Transverse colon (tissue), 4 donors: Measurements from ENCODE around the gene TRIM9. TPM values are rescaled to one million over a fixed set of nuclear protein-coding genes. Genes with fewer than 3 reads are reported as not detected.

ENCODE experiments used
- DNase-seq: peaks from one replicate; pipeline ENCODE4 v3.0.0-alpha.2; 2019
- H3K27ac ChIP-seq, 4 donors: fragments of 200-600 bp; sonication (generic); 2 replicates each; pipeline ENCODE4 v1.5.1; 2016 to 2018; ENCODE audit warnings: inconsistent platforms in 4 of 4
- H3K27me3 ChIP-seq: fragments of 200-600 bp; sonication (generic); 2 replicates; pipeline ENCODE4 v1.5.1; 2017; ENCODE audit warnings: inconsistent platforms
- H3K36me3 ChIP-seq, 4 donors: fragments of 200-600 bp; sonication (generic); 2 replicates each; pipeline ENCODE4 v1.5.1; 2017 to 2019; ENCODE audit warnings: inconsistent platforms in 4 of 4
- H3K4me1 ChIP-seq, 4 donors: fragments of 200-600 bp; sonication (generic); 2 replicates each; pipeline ENCODE4 v1.5.1; 2017 to 2020; ENCODE audit warnings: inconsistent platforms in 4 of 4
- H3K4me3 ChIP-seq, 4 donors: fragments of 200-600 bp; sonication (generic); 1 replicate in 1 of 4; 2 replicates in 3 of 4; pipeline versions ENCODE4 v1.5.1 to v1.6.1; 2017 to 2019; ENCODE audit warnings: inconsistent platforms in 4 of 4
- H3K9me3 ChIP-seq, 2 donors: fragments of 200-600 bp; sonication (generic); 2 replicates each; pipeline ENCODE4 v1.5.1; 2017 to 2019; ENCODE audit warnings: inconsistent platforms in 2 of 2
- CTCF ChIP-seq, 5 experiments: fragments of 200-600 bp in 3 of 5; fragments of 450-650 bp in 2 of 5; sonication (generic) in 3 of 5; IDR thresholded peaks; 1 replicate in 2 of 5; 2 replicates in 3 of 5; pipeline ENCODE4 v1.5.1; 2016 to 2017; ENCODE audit warnings: antibody characterized with exemption in 5 of 5, inconsistent platforms in 3 of 5, mild to moderate bottlenecking in 2 of 5, moderate library complexity in 1 of 5
- EP300 ChIP-seq: sonication (generic); formaldehyde crosslinking; IDR thresholded peaks from one replicate; pipeline ENCODE4 v1.6.1; 2017; ENCODE audit warnings: antibody characterized with exemption, low read depth
- POLR2A ChIP-seq: fragments of 450-650 bp; IDR thresholded peaks from one replicate; pipeline ENCODE4 v1.6.1; 2016; ENCODE audit warnings: antibody characterized with exemption, mild to moderate bottlenecking, moderate library complexity
- POLR2AphosphoS5 ChIP-seq, 3 donors: sonication (generic); formaldehyde crosslinking; IDR thresholded peaks; one replicate each; pipeline ENCODE4 v1.6.1; 2016; ENCODE audit warnings: antibody characterized with exemption in 3 of 3
- WGBS, 2 donors: methylation state at CpG; one replicate each; pipeline ENCODE4 v1.1.5; 2018; ENCODE audit warnings: low coverage in 1 of 2; 5-methylcytosine and 5-hydroxymethylcytosine counted together
- in situ Hi-C, 4 donors: fragments of 200-750 bp; cut with MboI; loops; one replicate each; pipeline versions ENCODE4 v1.15.0 to v1.15.1; 2017; ENCODE audit warnings: low sequenced_read_pairs in 3 of 4, low pct_ligation_motif_present in 1 of 4, low pct_unique_long_range_greater_than_20kb in 1 of 4
- intact Hi-C: fragments of 100-400 bp; cut with DNase I; formaldehyde crosslinking; loops from one replicate; pipeline ENCODE4 v1.15.1; 2023; ENCODE audit warnings: low total_unique reads
- total RNA-seq, 4 donors: library from RNA; depleted of rRNA; stranded (reverse); fragments of >200 nt; gene quantifications; one replicate each; pipeline ENCODE4 v1.1.0, GENCODE V29; 2016

The TRIM9 gene
- total RNA-seq, 4 donors from 2014 or later: 9.2 to 21.3 (median 16.1) TPM

GRCh38 chr14:51014625-51015024 is 80.3 kb downstream of the TRIM9 start:
- in situ Hi-C loops: no loop called here
- intact Hi-C loops: no loop called here
- no peak for DNase-seq
- no peaks in the 10 kb centered on the region for H3K36me3 ChIP-seq
- 76 to 95% methylated on average over 2 to 3 of the region's 3 CpGs for WGBS, 2 donors
- no peaks in the 10 kb centered on the region for H3K27me3 ChIP-seq
- peaks cover 0 to 5% (median 2%) of the 10 kb centered on the region in 4 donors for H3K4me1 ChIP-seq
- H3K27ac ChIP-seq: no peak overlapping the region
- TF ChIP-seq POLR2AphosphoS5 (IDR thresholded peaks at IDR 0.05) (no peak), POLR2A (no peak), EP300 (no peak), CTCF (IDR thresholded peaks at IDR 0.05) (no peak)
- no peak overlapping the region for H3K4me3 ChIP-seq
- H3K9me3 ChIP-seq: no peaks in the 10 kb centered on the region

GRCh38 chr14:51014086-51014485 is 80.8 kb downstream of the TRIM9 start:
- in situ Hi-C loops (no loop called here), intact Hi-C loops (no loop called here)
- TF ChIP-seq EP300: no peak
- no peak for TF ChIP-seq POLR2A
- TF ChIP-seq POLR2AphosphoS5 (IDR thresholded peaks at IDR 0.05): no peak
- no peak for TF ChIP-seq CTCF (IDR thresholded peaks at IDR 0.05)
- H3K4me1 ChIP-seq: peaks cover 0 to 4% (median 2%) of the 10 kb centered on the region in 4 donors
- no peak overlapping the region for H3K27ac ChIP-seq
- H3K4me3 ChIP-seq: no peak overlapping the region
- no peak for DNase-seq
- H3K9me3 ChIP-seq: no peaks in the 10 kb centered on the region
- no peaks in the 10 kb centered on the region for H3K36me3 ChIP-seq
- no peaks in the 10 kb centered on the region for H3K27me3 ChIP-seq
- 63 to 80% methylated on average over 2 of the region's 2 CpGs for WGBS, 2 donors

DNA sequence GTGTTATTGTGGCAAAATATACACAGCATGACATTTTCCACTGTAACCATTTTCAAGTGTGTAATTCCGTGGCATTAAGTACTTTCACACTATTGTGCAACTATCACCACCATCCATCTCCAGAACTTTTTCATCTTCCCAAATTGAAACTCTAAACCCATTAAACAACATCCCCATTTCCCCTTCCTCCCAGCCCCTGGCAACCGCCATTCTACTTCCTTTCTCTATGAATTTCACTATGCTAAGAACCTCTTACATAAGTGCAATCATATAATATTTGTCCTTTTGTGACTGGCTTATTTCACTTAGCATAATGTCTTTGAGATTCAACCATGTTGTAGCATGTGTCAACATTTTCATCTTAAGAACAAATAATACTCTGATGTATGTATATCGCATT is 82.8 kb downstream of the TRIM9 start:
- 87% methylated on average over 3 of the region's 3 CpGs for WGBS, 2 donors
- Histone ChIP-seq H3K4me3 (no peak overlapping the region), H3K36me3 (no peaks in the 10 kb centered on the region), H3K27me3 (no peaks in the 10 kb centered on the region), H3K27ac (no peak overlapping the region), H3K4me1 (peaks cover 0 to 4% (median 0%) of the 10 kb centered on the region in 4 donors), H3K9me3 (no peaks in the 10 kb centered on the region)
- intact Hi-C loops (no loop called here), in situ Hi-C loops (no loop called here)
- DNase-seq: no peak
- no peak for TF ChIP-seq EP300
- no peak for TF ChIP-seq CTCF (IDR thresholded peaks at IDR 0.05)

- no peak for TF ChIP-seq POLR2A
- TF ChIP-seq CTCF (IDR thresholded peaks at IDR 0.05): no peak
- TF ChIP-seq POLR2AphosphoS5 (IDR thresholded peaks at IDR 0.05): no peak
- TF ChIP-seq EP300: no peak
- Histone ChIP-seq H3K27me3 (no peaks in the 10 kb centered on the region), H3K27ac (no peak overlapping the region), H3K4me1 (peaks cover 0 to 18% (median 11%) of the 10 kb centered on the region in 4 donors), H3K4me3 (no peak overlapping the region), H3K9me3 (no peaks in the 10 kb centered on the region), H3K36me3 (no peaks in the 10 kb centered on the region)
- intact Hi-C loops (no loop called here), in situ Hi-C loops (no loop called here)
- no peak for DNase-seq
Measured at GRCh38 chr14:51008446-51008845, 86.5 kb downstream of the TRIM9 start.
